HepG2 (cell line): ENCODE results near the gene NEK5. TPM values are rescaled to one million over a fixed set of nuclear protein-coding genes. Genes with fewer than 3 reads are reported as not detected.

Experiments
- CREM ChIP-seq, 2 experiments: sonication (generic) in 1 of 2; formaldehyde crosslinking in 1 of 2; IDR thresholded peaks; 2 replicates each; pipeline versions ENCODE4 v1.4.0 to v1.6.1; 2016 to 2020; ENCODE audit warnings: antibody characterized with exemption in 1 of 2, mild to moderate bottlenecking in 1 of 2, missing genetic modification reagents in 1 of 2
- KMT2B ChIP-seq: IDR thresholded peaks from 2 replicates; pipeline ENCODE4 v1.6.1; 2016; ENCODE audit warnings: missing genetic modification reagents, missing compliant biosample characterization
- MEIS2 ChIP-seq: sonication (generic); formaldehyde crosslinking; IDR thresholded peaks from 2 replicates; pipeline ENCODE4 v1.9.0; 2021; ENCODE audit warnings: mild to moderate bottlenecking, missing genetic modification reagents
- MXD4 ChIP-seq: IDR thresholded peaks from 2 replicates; pipeline ENCODE4 v1.6.1; 2016; ENCODE audit warnings: mild to moderate bottlenecking, missing biosample characterization, missing genetic modification reagents
- NR2F1 ChIP-seq, 2 experiments: fragments of 450-650 bp in 1 of 2; formaldehyde crosslinking in 1 of 2; IDR thresholded peaks; 2 replicates each; pipeline versions ENCODE4 v1.5.0 to v1.6.1; 2016 to 2020; ENCODE audit warnings: mild to moderate bottlenecking in 1 of 2, missing compliant biosample characterization in 1 of 2, missing genetic modification reagents in 1 of 2, moderate library complexity in 1 of 2
- SKI ChIP-seq: fragments of 450-650 bp; IDR thresholded peaks from one replicate; pipeline ENCODE4 v1.6.1; 2018; ENCODE audit warnings: mild to moderate bottlenecking; ENCODE audit not compliant: partially characterized antibody
- SMAD3 ChIP-seq: sonication (generic); formaldehyde crosslinking; IDR thresholded peaks from 2 replicates; pipeline ENCODE4 v1.4.0; 2020; ENCODE audit warnings: missing genetic modification reagents
- TBX3 ChIP-seq: fragments of 450-650 bp; IDR thresholded peaks from 2 replicates; pipeline ENCODE4 v1.6.1; 2017; ENCODE audit warnings: antibody characterized with exemption, mild to moderate bottlenecking, inconsistent platforms, borderline replicate concordance
- ZBTB26 ChIP-seq: IDR thresholded peaks from 2 replicates; pipeline ENCODE4 v1.6.1; 2016; ENCODE audit warnings: missing compliant biosample characterization, missing genetic modification reagents, borderline replicate concordance
- ZMAT3 ChIP-seq: sonication (generic); formaldehyde crosslinking; conservative IDR thresholded peaks from 2 replicates; pipeline ENCODE4 v1.7.0; 2021; ENCODE audit warnings: missing genetic modification reagents
- ZNF75D ChIP-seq: sonication (generic); formaldehyde crosslinking; IDR thresholded peaks from 2 replicates; pipeline ENCODE4 v1.8.1; 2023; ENCODE audit warnings: missing genetic modification reagents, mild to moderate bottlenecking, borderline replicate concordance
- polyA plus RNA-seq, 8 experiments: library from polyadenylated mRNA; depleted of rRNA in 3 of 8; stranded (reverse) in 7 of 8; unstranded in 1 of 8; fragments of >200 nt; fragmentation: Illumina TruSeq in 4 of 8; extraction: Trizol in 4 of 8; gene quantifications; 2 replicates each; pipeline versions ENCODE4 v1.2.1 to v1.2.3, GENCODE V29; 2011 to 2016; ENCODE audit warnings: low read depth in 4 of 8, missing spikeins in 1 of 8, mixed read lengths in 1 of 8; ENCODE audit not compliant: insufficient read depth in 1 of 8
- total RNA-seq, 5 experiments: library from RNA; depleted of rRNA; stranded (reverse); fragments of >200 nt; fragmentation: Illumina TruSeq; extraction: Trizol; gene quantifications; 2 replicates each; pipeline ENCODE4 v1.2.3, GENCODE V29; 2016; ENCODE audit warnings: low read depth in 1 of 5
- TF ChIP-seq, protein P1 (sequence below), 2 experiments: fragments of 450-650 bp in 1 of 2; sonication (generic) in 1 of 2; formaldehyde crosslinking; IDR thresholded peaks; 2 replicates each; pipeline versions ENCODE4 v1.5.0 to v1.8.0; 2020 to 2022; ENCODE audit warnings: mild to moderate bottlenecking in 1 of 2, missing genetic modification reagents in 1 of 2
- TF ChIP-seq, protein P2 (sequence below): sonication (generic); formaldehyde crosslinking; IDR thresholded peaks from 2 replicates; pipeline ENCODE4 v1.8.0; 2022; ENCODE audit warnings: missing genetic modification reagents, mild to moderate bottlenecking, inconsistent platforms, borderline replicate concordance
- TF ChIP-seq, protein P3 (sequence below): sonication (generic); formaldehyde crosslinking; IDR thresholded peaks from 2 replicates; pipeline ENCODE4 v1.5.0; 2020; ENCODE audit warnings: missing genetic modification reagents
- TF ChIP-seq, protein P4 (sequence below): IDR thresholded peaks from 2 replicates; pipeline ENCODE4 v1.4.0; 2020; ENCODE audit warnings: mild to moderate bottlenecking, missing genetic modification reagents

The NEK5 gene
- total and polyA plus RNA-seq, 2 of the 13 experiments (the other 11 are each of a cell fraction or from before 2014, with no cell fraction given): 0.12 to 0.22 TPM

GRCh38 chr13:52162279-52163101, 33.6 kb upstream of the NEK5 start (continued):
- TF ChIP-seq, protein P1, sequence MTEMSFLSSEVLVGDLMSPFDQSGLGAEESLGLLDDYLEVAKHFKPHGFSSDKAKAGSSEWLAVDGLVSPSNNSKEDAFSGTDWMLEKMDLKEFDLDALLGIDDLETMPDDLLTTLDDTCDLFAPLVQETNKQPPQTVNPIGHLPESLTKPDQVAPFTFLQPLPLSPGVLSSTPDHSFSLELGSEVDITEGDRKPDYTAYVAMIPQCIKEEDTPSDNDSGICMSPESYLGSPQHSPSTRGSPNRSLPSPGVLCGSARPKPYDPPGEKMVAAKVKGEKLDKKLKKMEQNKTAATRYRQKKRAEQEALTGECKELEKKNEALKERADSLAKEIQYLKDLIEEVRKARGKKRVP (CRISPR knock-in tag; IDR thresholded peaks at IDR 0.05): peak in 1 of 2 experiments; percentile 16; a peak in 1 of 4 replicates
- TF ChIP-seq TBX3 (peak; percentile 80; the same call in 1 of the 2 replicates), SKI (peak; percentile 8), SMAD3 (0 out of 2 replicates have a peak, but pooled peaks have one; percentile 17), KMT2B (CRISPR knock-in tag) (no peak), ZNF75D (CRISPR knock-in tag) (no peak), CREM (IDR thresholded peaks at IDR 0.05) (peak; percentile 83), CREM (CRISPR knock-in tag; IDR thresholded peaks at IDR 0.05) (no peak), MXD4 (no peak), ZBTB26 (peak; percentile 94), ZMAT3 (CRISPR knock-in tag) (no peak), MEIS2 (CRISPR knock-in tag) (no peak), NR2F1 (CRISPR knock-in tag; IDR thresholded peaks at IDR 0.05) (peak; percentile 79 to 98; a peak in 3 of 4 replicates)
- TF ChIP-seq, protein P2, sequence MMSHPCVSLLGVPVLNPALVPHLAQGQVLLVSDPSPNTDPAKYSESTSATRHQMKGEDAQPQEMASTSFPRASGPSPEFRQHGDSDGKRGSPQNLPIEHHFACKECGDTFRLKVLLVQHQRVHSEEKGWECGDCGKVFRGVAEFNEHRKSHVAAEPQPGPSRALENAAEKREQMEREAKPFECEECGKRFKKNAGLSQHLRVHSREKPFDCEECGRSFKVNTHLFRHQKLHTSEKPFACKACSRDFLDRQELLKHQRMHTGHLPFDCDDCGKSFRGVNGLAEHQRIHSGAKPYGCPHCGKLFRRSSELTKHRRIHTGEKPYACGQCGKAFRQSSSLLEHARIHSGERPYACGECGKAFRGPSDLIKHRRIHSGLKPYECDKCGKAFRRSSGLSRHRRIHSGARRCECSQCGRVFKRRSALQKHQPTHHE (CRISPR knock-in tag): no peak
- TF ChIP-seq, protein P3, sequence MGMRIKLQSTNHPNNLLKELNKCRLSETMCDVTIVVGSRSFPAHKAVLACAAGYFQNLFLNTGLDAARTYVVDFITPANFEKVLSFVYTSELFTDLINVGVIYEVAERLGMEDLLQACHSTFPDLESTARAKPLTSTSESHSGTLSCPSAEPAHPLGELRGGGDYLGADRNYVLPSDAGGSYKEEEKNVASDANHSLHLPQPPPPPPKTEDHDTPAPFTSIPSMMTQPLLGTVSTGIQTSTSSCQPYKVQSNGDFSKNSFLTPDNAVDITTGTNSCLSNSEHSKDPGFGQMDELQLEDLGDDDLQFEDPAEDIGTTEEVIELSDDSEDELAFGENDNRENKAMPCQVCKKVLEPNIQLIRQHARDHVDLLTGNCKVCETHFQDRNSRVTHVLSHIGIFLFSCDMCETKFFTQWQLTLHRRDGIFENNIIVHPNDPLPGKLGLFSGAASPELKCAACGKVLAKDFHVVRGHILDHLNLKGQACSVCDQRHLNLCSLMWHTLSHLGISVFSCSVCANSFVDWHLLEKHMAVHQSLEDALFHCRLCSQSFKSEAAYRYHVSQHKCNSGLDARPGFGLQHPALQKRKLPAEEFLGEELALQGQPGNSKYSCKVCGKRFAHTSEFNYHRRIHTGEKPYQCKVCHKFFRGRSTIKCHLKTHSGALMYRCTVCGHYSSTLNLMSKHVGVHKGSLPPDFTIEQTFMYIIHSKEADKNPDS (CRISPR knock-in tag): no peak
- TF ChIP-seq, protein P4, sequence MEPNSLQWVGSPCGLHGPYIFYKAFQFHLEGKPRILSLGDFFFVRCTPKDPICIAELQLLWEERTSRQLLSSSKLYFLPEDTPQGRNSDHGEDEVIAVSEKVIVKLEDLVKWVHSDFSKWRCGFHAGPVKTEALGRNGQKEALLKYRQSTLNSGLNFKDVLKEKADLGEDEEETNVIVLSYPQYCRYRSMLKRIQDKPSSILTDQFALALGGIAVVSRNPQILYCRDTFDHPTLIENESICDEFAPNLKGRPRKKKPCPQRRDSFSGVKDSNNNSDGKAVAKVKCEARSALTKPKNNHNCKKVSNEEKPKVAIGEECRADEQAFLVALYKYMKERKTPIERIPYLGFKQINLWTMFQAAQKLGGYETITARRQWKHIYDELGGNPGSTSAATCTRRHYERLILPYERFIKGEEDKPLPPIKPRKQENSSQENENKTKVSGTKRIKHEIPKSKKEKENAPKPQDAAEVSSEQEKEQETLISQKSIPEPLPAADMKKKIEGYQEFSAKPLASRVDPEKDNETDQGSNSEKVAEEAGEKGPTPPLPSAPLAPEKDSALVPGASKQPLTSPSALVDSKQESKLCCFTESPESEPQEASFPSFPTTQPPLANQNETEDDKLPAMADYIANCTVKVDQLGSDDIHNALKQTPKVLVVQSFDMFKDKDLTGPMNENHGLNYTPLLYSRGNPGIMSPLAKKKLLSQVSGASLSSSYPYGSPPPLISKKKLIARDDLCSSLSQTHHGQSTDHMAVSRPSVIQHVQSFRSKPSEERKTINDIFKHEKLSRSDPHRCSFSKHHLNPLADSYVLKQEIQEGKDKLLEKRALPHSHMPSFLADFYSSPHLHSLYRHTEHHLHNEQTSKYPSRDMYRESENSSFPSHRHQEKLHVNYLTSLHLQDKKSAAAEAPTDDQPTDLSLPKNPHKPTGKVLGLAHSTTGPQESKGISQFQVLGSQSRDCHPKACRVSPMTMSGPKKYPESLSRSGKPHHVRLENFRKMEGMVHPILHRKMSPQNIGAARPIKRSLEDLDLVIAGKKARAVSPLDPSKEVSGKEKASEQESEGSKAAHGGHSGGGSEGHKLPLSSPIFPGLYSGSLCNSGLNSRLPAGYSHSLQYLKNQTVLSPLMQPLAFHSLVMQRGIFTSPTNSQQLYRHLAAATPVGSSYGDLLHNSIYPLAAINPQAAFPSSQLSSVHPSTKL: peak; percentile 86
